HL-60 (cell line): ENCODE measurements around the gene PRKCE.

Source experiments
- DNase-seq, 2 experiments: peaks; one replicate each; pipeline ENCODE4 v3.0.0-alpha.2; 2010 to 2020; ENCODE audit warnings: low read depth in 1 of 2, low spot score in 1 of 2
- H3K27ac ChIP-seq: fragments of 250-450 bp; sonication (Bioruptor Pico); replicated peaks from 2 replicates; pipeline ENCODE4 v1.5.1; 2020; ENCODE audit warnings: mild to moderate bottlenecking, moderate library complexity
- H3K27me3 ChIP-seq: fragments of 250-450 bp; sonication (Bioruptor Pico); 2 replicates; pipeline ENCODE4 v1.5.1; 2021; ENCODE audit warnings: mild to moderate bottlenecking, moderate library complexity; ENCODE audit not compliant: insufficient read depth, poor library complexity, severe bottlenecking
- H3K4me3 ChIP-seq: replicated peaks from 2 replicates; pipeline ENCODE4 v1.5.1; 2011; ENCODE audit warnings: mild to moderate bottlenecking, control low read depth, low read length; ENCODE audit not compliant: insufficient read depth
- CTCF ChIP-seq: IDR thresholded peaks from one replicate; pipeline ENCODE4 v1.5.1; 2011; ENCODE audit warnings: low read length, control low read depth, inconsistent platforms; ENCODE audit not compliant: insufficient read depth
- GABPA ChIP-seq: IDR thresholded peaks from 2 replicates; pipeline ENCODE4 v1.6.1; 2012; ENCODE audit warnings: low read depth
- POLR2AphosphoS5 ChIP-seq: IDR thresholded peaks from 2 replicates; pipeline ENCODE4 v1.6.1; 2012; ENCODE audit warnings: low read depth
- SPI1 ChIP-seq: IDR thresholded peaks from 2 replicates; pipeline ENCODE4 v1.6.1; 2012; ENCODE audit warnings: low read depth, mild to moderate bottlenecking, borderline replicate concordance
- TF ChIP-seq, protein P1 (sequence below): IDR thresholded peaks from 2 replicates; pipeline ENCODE4 v1.6.1; 2012; ENCODE audit warnings: low read depth; ENCODE audit not compliant: insufficient replicate concordance

PRKCE gene

GRCh38 chr2:45833968-45834344 lies 182.5 kb downstream of the PRKCE start:
- peak; percentile 35 to 74 for DNase-seq
- TF ChIP-seq POLR2AphosphoS5 (no peak), SPI1 (peak; percentile 82; the same call in 1 of the 2 replicates)
- Histone ChIP-seq H3K27me3 (no peaks in the 10 kb centered on the region), H3K4me3 (no peak overlapping the region), H3K27ac (no peak overlapping the region)

GRCh38 chr2:45834372-45834771 lies 182.9 kb downstream of the PRKCE start:
- DNase-seq: no peak
- H3K27me3 ChIP-seq: no peaks in the 10 kb centered on the region

GRCh38 chr2:45834858-45835257 lies 183.4 kb downstream of the PRKCE start:
- H3K4me3 ChIP-seq: no peak overlapping the region
- no peak for DNase-seq
- H3K27me3 ChIP-seq: no peaks in the 10 kb centered on the region
- no peak overlapping the region for H3K27ac ChIP-seq
- TF ChIP-seq SPI1: no peak
- no peak for TF ChIP-seq CTCF
- no peak for TF ChIP-seq POLR2AphosphoS5
- TF ChIP-seq GABPA: no peak
- TF ChIP-seq, protein P1, sequence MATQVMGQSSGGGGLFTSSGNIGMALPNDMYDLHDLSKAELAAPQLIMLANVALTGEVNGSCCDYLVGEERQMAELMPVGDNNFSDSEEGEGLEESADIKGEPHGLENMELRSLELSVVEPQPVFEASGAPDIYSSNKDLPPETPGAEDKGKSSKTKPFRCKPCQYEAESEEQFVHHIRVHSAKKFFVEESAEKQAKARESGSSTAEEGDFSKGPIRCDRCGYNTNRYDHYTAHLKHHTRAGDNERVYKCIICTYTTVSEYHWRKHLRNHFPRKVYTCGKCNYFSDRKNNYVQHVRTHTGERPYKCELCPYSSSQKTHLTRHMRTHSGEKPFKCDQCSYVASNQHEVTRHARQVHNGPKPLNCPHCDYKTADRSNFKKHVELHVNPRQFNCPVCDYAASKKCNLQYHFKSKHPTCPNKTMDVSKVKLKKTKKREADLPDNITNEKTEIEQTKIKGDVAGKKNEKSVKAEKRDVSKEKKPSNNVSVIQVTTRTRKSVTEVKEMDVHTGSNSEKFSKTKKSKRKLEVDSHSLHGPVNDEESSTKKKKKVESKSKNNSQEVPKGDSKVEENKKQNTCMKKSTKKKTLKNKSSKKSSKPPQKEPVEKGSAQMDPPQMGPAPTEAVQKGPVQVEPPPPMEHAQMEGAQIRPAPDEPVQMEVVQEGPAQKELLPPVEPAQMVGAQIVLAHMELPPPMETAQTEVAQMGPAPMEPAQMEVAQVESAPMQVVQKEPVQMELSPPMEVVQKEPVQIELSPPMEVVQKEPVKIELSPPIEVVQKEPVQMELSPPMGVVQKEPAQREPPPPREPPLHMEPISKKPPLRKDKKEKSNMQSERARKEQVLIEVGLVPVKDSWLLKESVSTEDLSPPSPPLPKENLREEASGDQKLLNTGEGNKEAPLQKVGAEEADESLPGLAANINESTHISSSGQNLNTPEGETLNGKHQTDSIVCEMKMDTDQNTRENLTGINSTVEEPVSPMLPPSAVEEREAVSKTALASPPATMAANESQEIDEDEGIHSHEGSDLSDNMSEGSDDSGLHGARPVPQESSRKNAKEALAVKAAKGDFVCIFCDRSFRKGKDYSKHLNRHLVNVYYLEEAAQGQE: no peak

More at GRCh38 chr2:45834372-45834771, 182.9 kb downstream of the PRKCE start:
- H3K4me3 ChIP-seq: no peak overlapping the region
- TF ChIP-seq GABPA: no peak
- no peak for TF ChIP-seq CTCF
- TF ChIP-seq SPI1: no peak
- no peak for TF ChIP-seq POLR2AphosphoS5
- TF ChIP-seq, protein P1: no peak
- no peak overlapping the region for H3K27ac ChIP-seq

- no peak overlapping the region for H3K4me3 ChIP-seq
- no peak for DNase-seq
- no peaks in the 10 kb centered on the region for H3K27me3 ChIP-seq
- TF ChIP-seq POLR2AphosphoS5 (no peak), SPI1 (no peak), CTCF (no peak), GABPA (no peak)
- TF ChIP-seq, protein P1: no peak
- no peak overlapping the region for H3K27ac ChIP-seq
Measured at GRCh38 chr2:45836316-45836715, 184.8 kb downstream of the PRKCE start.
